ENCODE results near the gene WHRN. TPM values are rescaled to one million over a fixed set of nuclear protein-coding genes. Genes with fewer than 3 reads are reported as not detected.

Gene WHRN
- total and polyA plus RNA-seq, 2 of the 8 experiments (the other 6 are each of a cell fraction or from before 2014, with no cell fraction given), result 4.4 to 7.7 TPM

GRCh38 chr9:114465417-114465816 lies 39.9 kb downstream of the WHRN start (continued):
- TF ChIP-seq CHD7 (IDR thresholded peaks at IDR 0.05; ENCODE audit: insufficient replicate concordance, low read length) (no peak), MAFK (IDR thresholded peaks at IDR 0.05; ENCODE audit: low read depth, low read length) (no peak), ATF2 (IDR thresholded peaks at IDR 0.05; ENCODE audit: low read length) (no peak)

All from H1 (cell line).